IMR-90 (cell line): Measurements from ENCODE around the gene PAMR1. TPM values are rescaled to one million over a fixed set of nuclear protein-coding genes. Genes with fewer than 3 reads are reported as not detected.

ENCODE experiments used
- ATAC-seq: fragments of 200-7000 bp; cut with Tn5 transposase; 2 replicates; pipeline ENCODE4 v1.9.1; 2020; ENCODE audit warnings: low read depth, mild to moderate bottlenecking, moderate library complexity
- BruUV-seq: library from RNA; stranded (reverse); fragments of 400-500 nt; replicated peaks from 2 replicates; lab custom pipeline; 2021; lab: Mats Ljungman, UMichigan
- CTCF ChIA-PET: fragments of 300-600 bp; formaldehyde crosslinking; extraction: SDS; loops from one replicate; lab custom pipeline; 2021; ENCODE audit warnings: antibody characterized with exemption; lab: Yijun Ruan, JAX
- POLR2A ChIA-PET: fragments of 300-600 bp; sonication (Branson Sonifier 250); formaldehyde crosslinking; loops from one replicate; lab custom pipeline; 2022; ENCODE audit warnings: antibody characterized with exemption; ENCODE audit not compliant: unreplicated experiment; lab: Charles Lee
- DNase-seq: peaks from one replicate; pipeline ENCODE4 v3.0.0; 2013
- H2AFZ ChIP-seq: replicated peaks from 2 replicates; pipeline ENCODE3; 2013; ENCODE audit warnings: low read length, mild to moderate bottlenecking; ENCODE audit not compliant: poor library complexity
- H2AK5ac ChIP-seq: 2 replicates; pipeline ENCODE4 v1.6.1; 2013; ENCODE audit warnings: low read depth, low read length, inconsistent platforms
- H2AK9ac ChIP-seq: replicated peaks from 2 replicates; pipeline ENCODE3; 2013; ENCODE audit warnings: mild to moderate bottlenecking, low read depth, low read length, moderate library complexity; ENCODE audit not compliant: poor library complexity
- H2BK120ac ChIP-seq: 2 replicates; pipeline ENCODE4 v1.6.1; 2013; ENCODE audit warnings: low read depth, low read length, inconsistent platforms
- H2BK15ac ChIP-seq: 3 replicates; pipeline ENCODE4 v1.6.1; 2013; ENCODE audit warnings: low read depth, low read length, inconsistent platforms
- H2BK20ac ChIP-seq: 2 replicates; pipeline ENCODE4 v1.6.1; 2013; ENCODE audit warnings: low read depth, mild to moderate bottlenecking, inconsistent platforms, low read length, moderate library complexity
- H2BK5ac ChIP-seq: 2 replicates; pipeline ENCODE4 v1.6.1; 2013; ENCODE audit warnings: mild to moderate bottlenecking, low read depth, low read length, inconsistent platforms; ENCODE audit not compliant: poor library complexity, severe bottlenecking
- H3K14ac ChIP-seq: replicated peaks from 2 replicates; pipeline ENCODE4 v1.6.1; 2013; ENCODE audit warnings: low read depth, low read length, inconsistent platforms
- H3K18ac ChIP-seq: 2 replicates; pipeline ENCODE4 v1.6.1; 2013; ENCODE audit warnings: low read depth, low read length, control low read depth
- H3K23ac ChIP-seq: 2 replicates; pipeline ENCODE4 v1.6.1; 2013; ENCODE audit warnings: low read depth, low read length, inconsistent platforms
- H3K27ac ChIP-seq: 2 replicates; pipeline ENCODE4 v1.5.1; 2013; ENCODE audit warnings: mild to moderate bottlenecking, control low read depth, low read length; ENCODE audit not compliant: insufficient read depth
- H3K27me3 ChIP-seq: 2 replicates; pipeline ENCODE4 v1.6.1; 2013; ENCODE audit warnings: low read length; ENCODE audit not compliant: control insufficient read depth, insufficient read depth
- H3K36me3 ChIP-seq: 2 replicates; pipeline ENCODE4 v1.6.1; 2013; ENCODE audit warnings: low read length, mixed read lengths; ENCODE audit not compliant: control insufficient read depth, insufficient read depth
- H3K4ac ChIP-seq: 2 replicates; pipeline ENCODE4 v1.6.1; 2013; ENCODE audit warnings: low read depth, low read length, inconsistent platforms
- H3K4me1 ChIP-seq: 2 replicates; pipeline ENCODE4 v1.6.1; 2013; ENCODE audit warnings: low read length, mixed read lengths; ENCODE audit not compliant: control insufficient read depth, insufficient read depth
- H3K4me2 ChIP-seq: 2 replicates; pipeline ENCODE4 v1.6.1; 2013; ENCODE audit warnings: low read depth, mild to moderate bottlenecking, control low read depth, low read length, moderate library complexity
- H3K4me3 ChIP-seq: 2 replicates; pipeline ENCODE4 v1.5.1; 2013; ENCODE audit warnings: low read depth, mild to moderate bottlenecking, control low read depth, low read length, moderate library complexity; ENCODE audit not compliant: insufficient read depth
- H3K56ac ChIP-seq: 2 replicates; pipeline ENCODE4 v1.6.1; 2013; ENCODE audit warnings: low read length, inconsistent platforms; ENCODE audit not compliant: insufficient read depth; ENCODE audit errors: extremely low read depth
- H3K79me1 ChIP-seq, 2 experiments: 2 replicates each; pipeline ENCODE4 v1.6.1; 2013; ENCODE audit warnings: low read length in 2 of 2, inconsistent platforms in 1 of 2, low read depth in 1 of 2
- H3K9ac ChIP-seq: 2 replicates; pipeline ENCODE4 v1.6.1; 2013; ENCODE audit warnings: low read depth, low read length, control low read depth
- H3K9me1 ChIP-seq: 2 replicates; pipeline ENCODE4 v1.6.1; 2013; ENCODE audit warnings: low read length, inconsistent platforms; ENCODE audit not compliant: insufficient read depth
- H3K9me3 ChIP-seq: 2 replicates; pipeline ENCODE4 v1.6.1; 2013; ENCODE audit warnings: low read length; ENCODE audit not compliant: control insufficient read depth, insufficient read depth
- H4K20me1 ChIP-seq: 2 replicates; pipeline ENCODE4 v1.6.1; 2013; ENCODE audit warnings: low read length, inconsistent platforms; ENCODE audit not compliant: insufficient read depth
- H4K5ac ChIP-seq: 2 replicates; pipeline ENCODE4 v1.6.1; 2013; ENCODE audit warnings: mild to moderate bottlenecking, low read depth, low read length, control low read depth
- H4K8ac ChIP-seq, 2 experiments: 2 replicates each; pipeline ENCODE4 v1.6.1; 2013; ENCODE audit warnings: low read depth in 2 of 2, low read length in 2 of 2, control low read depth in 1 of 2, inconsistent platforms in 1 of 2
- H4K91ac ChIP-seq: 2 replicates; pipeline ENCODE4 v1.6.1; 2013; ENCODE audit warnings: low read depth, low read length, inconsistent platforms; ENCODE audit not compliant: insufficient read depth
- BHLHE40 ChIP-seq: fragments of 150-350 bp; IDR thresholded peaks from 2 replicates; pipeline ENCODE4 v1.6.1; 2016; ENCODE audit warnings: mild to moderate bottlenecking, low read depth, low read length
- MAFK ChIP-seq: IDR thresholded peaks from 2 replicates; pipeline ENCODE4 v1.6.1; 2012; ENCODE audit warnings: low read depth, low read length, improper control_type of control experiment
- USF2 ChIP-seq: fragments of 150-350 bp; IDR thresholded peaks from 2 replicates; pipeline ENCODE4 v1.6.1; 2017; ENCODE audit warnings: mild to moderate bottlenecking, antibody characterized with exemption, low read length, low read depth
- WGBS, 2 experiments: methylation state at CpG; one replicate each; pipeline versions ENCODE4 v1.1.5 to v1.1.7; 2013; ENCODE audit warnings: missing lambda C conversion rate in 2 of 2; ENCODE audit not compliant: insufficient read length in 1 of 2; ENCODE audit errors: extremely low coverage in 2 of 2; 5-methylcytosine and 5-hydroxymethylcytosine counted together
- dilution Hi-C: fragments of 300-500 bp; cut with HindIII; formaldehyde crosslinking; loops from one replicate; pipeline ENCODE4 v1.14.3; 2018; ENCODE audit warnings: low sequenced_read_pairs; ENCODE audit not compliant: unreplicated experiment
- in situ Hi-C: fragments of 300-500 bp; cut with MboI; formaldehyde crosslinking; loops from 3 replicates; pipeline ENCODE4 v1.14.3; 2019; ENCODE audit warnings: low sequenced_read_pairs, inconsistent platforms, mixed read lengths
- intact Hi-C: fragments of 100-400 bp; cut with micrococcal nuclease; formaldehyde crosslinking; loops from 2 replicates; pipeline ENCODE4 v1.10.0; 2022
- polyA plus RNA-seq, 3 experiments: library from polyadenylated mRNA; depleted of rRNA; stranded (reverse); fragments of >200 nt; gene quantifications; 2 replicates each; pipeline ENCODE4 v1.2.3, GENCODE V29; 2012; ENCODE audit warnings: low replicate concordance in 1 of 3
- total RNA-seq: library from RNA; depleted of rRNA; stranded (reverse); fragments of >200 nt; gene quantifications from 2 replicates; pipeline ENCODE4 v1.2.3, GENCODE V29; 2012

PAMR1 gene
- total and polyA plus RNA-seq, 2 of the 4 experiments (the other 2 are of a cell fraction) = 70.7 to 80.7 TPM

GRCh38 chr11:35523331-35523768 is 2.1 kb downstream of the PAMR1 start:
- H3K9me3 ChIP-seq = no peaks in the 10 kb centered on the region
- H2BK15ac ChIP-seq = peak overlapping the region; percentile 18; the same call in 1 of the 3 replicates
- TF ChIP-seq USF2 = peak; percentile 43; the same call in 1 of the 2 replicates
- no peak for TF ChIP-seq MAFK
- peak; percentile 62; the same call in 1 of the 2 replicates for TF ChIP-seq BHLHE40
- in situ Hi-C loops (no loop called here), dilution Hi-C loops (no loop called here), intact Hi-C loops (no loop called here)
- H2AK9ac ChIP-seq = no peak overlapping the region
- H3K14ac ChIP-seq = peak overlapping the region; percentile 77
- peak; percentile 10; the same call in 1 of the 2 replicates for ATAC-seq
- peak overlapping the region; percentile 7; the same call in 1 of the 2 replicates for H3K27ac ChIP-seq
- peak overlapping the region; percentile 24; the same call in 1 of the 2 replicates for H3K18ac ChIP-seq
- H3K23ac ChIP-seq = peak overlapping the region; percentile 80; the same call in 1 of the 2 replicates
- H3K9me1 ChIP-seq = peaks cover 16% of the 10 kb centered on the region
- H2BK120ac ChIP-seq = peak overlapping the region; percentile 38; the same call in 1 of the 2 replicates
- CTCF ChIA-PET = interaction anchor here (1.1 kb wide), 1 partner anchor 36 kb away, joined by 3 read pairs; no protein-coding TSS in a partner anchor
- peak overlapping the region; percentile 69; the same call in 1 of the 2 replicates for H3K4ac ChIP-seq
- POLR2A ChIA-PET = interaction anchor here (0.6 kb wide), 1 partner anchor 16 kb away, joined by 4 read pairs; no protein-coding TSS in a partner anchor
- H3K4me1 ChIP-seq = peaks cover 33% of the 10 kb centered on the region
- no peaks in the 10 kb centered on the region for H3K27me3 ChIP-seq
- 60% methylated on average over 3 of the region's 7 CpGs; no CpG with 5 or more reads in 1 of the 2 experiments for WGBS, 2 experiments
- H4K91ac ChIP-seq = peak overlapping the region; percentile 43; the same call in 1 of the 2 replicates
- H2AK5ac ChIP-seq = peak overlapping the region; percentile 57; the same call in 1 of the 2 replicates
- no peak overlapping the region for H2AFZ ChIP-seq
- H3K36me3 ChIP-seq = 0 out of 2 replicates have a peak, but pooled peaks cover 4% of the 10 kb centered on the region
- H2BK20ac ChIP-seq = peak overlapping the region; percentile 48
- no peak overlapping the region for H3K9ac ChIP-seq
- peak overlapping the region; percentile 8; the same call in 1 of the 2 replicates for H3K4me3 ChIP-seq
- H4K5ac ChIP-seq = peak overlapping the region; percentile 37; the same call in 1 of the 2 replicates
- H3K56ac ChIP-seq = peak overlapping the region; percentile 39; the same call in 1 of the 2 replicates
- H3K4me2 ChIP-seq = peak overlapping the region; percentile 88
- peaks cover 33 to 75% of the 10 kb centered on the region in 2 experiments for H3K79me1 ChIP-seq
- peaks cover 8% of the 10 kb centered on the region; the same call in 1 of the 2 replicates for H4K20me1 ChIP-seq
- peak overlapping the region; percentile 9 to 45; a peak in 2 of 4 replicates for H4K8ac ChIP-seq
- no TSS peak for BruUV-seq
- peak overlapping the region; percentile 43 for H2BK5ac ChIP-seq
- peak; percentile 62 for DNase-seq
